ENCODE results near the gene ADH1B.

DNA sequence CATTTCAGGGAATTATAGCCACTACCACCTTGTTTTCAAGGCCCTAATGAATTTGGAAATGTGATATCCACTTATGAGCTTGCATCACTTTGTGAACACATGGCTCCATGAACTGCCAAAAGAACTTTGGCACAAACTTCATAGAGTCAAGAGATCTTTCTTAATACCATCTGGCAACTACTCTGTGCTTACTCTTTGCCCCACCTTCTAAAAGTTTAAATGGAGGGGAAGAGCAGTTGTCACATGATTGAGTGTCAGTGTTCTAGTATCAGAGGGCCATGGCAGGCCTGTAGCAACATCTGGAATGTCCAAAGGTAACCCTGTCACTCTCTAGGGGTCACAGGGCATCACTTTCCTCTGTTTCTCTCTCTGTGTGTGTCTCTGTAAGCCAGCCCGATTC, 2.6 kb upstream of the ADH1B start:
- TF ChIP-seq, protein P1, sequence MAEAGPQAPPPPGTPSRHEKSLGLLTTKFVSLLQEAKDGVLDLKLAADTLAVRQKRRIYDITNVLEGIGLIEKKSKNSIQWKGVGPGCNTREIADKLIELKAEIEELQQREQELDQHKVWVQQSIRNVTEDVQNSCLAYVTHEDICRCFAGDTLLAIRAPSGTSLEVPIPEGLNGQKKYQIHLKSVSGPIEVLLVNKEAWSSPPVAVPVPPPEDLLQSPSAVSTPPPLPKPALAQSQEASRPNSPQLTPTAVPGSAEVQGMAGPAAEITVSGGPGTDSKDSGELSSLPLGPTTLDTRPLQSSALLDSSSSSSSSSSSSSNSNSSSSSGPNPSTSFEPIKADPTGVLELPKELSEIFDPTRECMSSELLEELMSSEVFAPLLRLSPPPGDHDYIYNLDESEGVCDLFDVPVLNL (CRISPR knock-in tag; IDR thresholded peaks at IDR 0.05; ENCODE audit: borderline replicate concordance, low read depth): no peak
- no peak for TF ChIP-seq ZNF317 (CRISPR knock-in tag; IDR thresholded peaks at IDR 0.05; ENCODE audit: borderline replicate concordance, low read depth)
- TF ChIP-seq, protein P2, sequence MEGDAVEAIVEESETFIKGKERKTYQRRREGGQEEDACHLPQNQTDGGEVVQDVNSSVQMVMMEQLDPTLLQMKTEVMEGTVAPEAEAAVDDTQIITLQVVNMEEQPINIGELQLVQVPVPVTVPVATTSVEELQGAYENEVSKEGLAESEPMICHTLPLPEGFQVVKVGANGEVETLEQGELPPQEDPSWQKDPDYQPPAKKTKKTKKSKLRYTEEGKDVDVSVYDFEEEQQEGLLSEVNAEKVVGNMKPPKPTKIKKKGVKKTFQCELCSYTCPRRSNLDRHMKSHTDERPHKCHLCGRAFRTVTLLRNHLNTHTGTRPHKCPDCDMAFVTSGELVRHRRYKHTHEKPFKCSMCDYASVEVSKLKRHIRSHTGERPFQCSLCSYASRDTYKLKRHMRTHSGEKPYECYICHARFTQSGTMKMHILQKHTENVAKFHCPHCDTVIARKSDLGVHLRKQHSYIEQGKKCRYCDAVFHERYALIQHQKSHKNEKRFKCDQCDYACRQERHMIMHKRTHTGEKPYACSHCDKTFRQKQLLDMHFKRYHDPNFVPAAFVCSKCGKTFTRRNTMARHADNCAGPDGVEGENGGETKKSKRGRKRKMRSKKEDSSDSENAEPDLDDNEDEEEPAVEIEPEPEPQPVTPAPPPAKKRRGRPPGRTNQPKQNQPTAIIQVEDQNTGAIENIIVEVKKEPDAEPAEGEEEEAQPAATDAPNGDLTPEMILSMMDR (IDR thresholded peaks at IDR 0.05): no peak
- TF ChIP-seq, protein P3, sequence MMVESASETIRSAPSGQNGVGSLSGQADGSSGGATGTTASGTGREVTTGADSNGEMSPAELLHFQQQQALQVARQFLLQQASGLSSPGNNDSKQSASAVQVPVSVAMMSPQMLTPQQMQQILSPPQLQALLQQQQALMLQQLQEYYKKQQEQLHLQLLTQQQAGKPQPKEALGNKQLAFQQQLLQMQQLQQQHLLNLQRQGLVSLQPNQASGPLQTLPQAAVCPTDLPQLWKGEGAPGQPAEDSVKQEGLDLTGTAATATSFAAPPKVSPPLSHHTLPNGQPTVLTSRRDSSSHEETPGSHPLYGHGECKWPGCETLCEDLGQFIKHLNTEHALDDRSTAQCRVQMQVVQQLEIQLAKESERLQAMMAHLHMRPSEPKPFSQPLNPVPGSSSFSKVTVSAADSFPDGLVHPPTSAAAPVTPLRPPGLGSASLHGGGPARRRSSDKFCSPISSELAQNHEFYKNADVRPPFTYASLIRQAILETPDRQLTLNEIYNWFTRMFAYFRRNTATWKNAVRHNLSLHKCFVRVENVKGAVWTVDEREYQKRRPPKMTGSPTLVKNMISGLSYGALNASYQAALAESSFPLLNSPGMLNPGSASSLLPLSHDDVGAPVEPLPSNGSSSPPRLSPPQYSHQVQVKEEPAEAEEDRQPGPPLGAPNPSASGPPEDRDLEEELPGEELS (CRISPR knock-in tag; IDR thresholded peaks at IDR 0.05): no peak
- TF ChIP-seq CREB1 (CRISPR knock-in tag; IDR thresholded peaks at IDR 0.05): no peak
- TF ChIP-seq, protein P4, sequence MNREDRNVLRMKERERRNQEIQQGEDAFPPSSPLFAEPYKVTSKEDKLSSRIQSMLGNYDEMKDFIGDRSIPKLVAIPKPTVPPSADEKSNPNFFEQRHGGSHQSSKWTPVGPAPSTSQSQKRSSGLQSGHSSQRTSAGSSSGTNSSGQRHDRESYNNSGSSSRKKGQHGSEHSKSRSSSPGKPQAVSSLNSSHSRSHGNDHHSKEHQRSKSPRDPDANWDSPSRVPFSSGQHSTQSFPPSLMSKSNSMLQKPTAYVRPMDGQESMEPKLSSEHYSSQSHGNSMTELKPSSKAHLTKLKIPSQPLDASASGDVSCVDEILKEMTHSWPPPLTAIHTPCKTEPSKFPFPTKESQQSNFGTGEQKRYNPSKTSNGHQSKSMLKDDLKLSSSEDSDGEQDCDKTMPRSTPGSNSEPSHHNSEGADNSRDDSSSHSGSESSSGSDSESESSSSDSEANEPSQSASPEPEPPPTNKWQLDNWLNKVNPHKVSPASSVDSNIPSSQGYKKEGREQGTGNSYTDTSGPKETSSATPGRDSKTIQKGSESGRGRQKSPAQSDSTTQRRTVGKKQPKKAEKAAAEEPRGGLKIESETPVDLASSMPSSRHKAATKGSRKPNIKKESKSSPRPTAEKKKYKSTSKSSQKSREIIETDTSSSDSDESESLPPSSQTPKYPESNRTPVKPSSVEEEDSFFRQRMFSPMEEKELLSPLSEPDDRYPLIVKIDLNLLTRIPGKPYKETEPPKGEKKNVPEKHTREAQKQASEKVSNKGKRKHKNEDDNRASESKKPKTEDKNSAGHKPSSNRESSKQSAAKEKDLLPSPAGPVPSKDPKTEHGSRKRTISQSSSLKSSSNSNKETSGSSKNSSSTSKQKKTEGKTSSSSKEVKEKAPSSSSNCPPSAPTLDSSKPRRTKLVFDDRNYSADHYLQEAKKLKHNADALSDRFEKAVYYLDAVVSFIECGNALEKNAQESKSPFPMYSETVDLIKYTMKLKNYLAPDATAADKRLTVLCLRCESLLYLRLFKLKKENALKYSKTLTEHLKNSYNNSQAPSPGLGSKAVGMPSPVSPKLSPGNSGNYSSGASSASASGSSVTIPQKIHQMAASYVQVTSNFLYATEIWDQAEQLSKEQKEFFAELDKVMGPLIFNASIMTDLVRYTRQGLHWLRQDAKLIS (CRISPR knock-in tag; IDR thresholded peaks at IDR 0.05; ENCODE audit: borderline replicate concordance): no peak
- TF ChIP-seq ATF1 (CRISPR knock-in tag; IDR thresholded peaks at IDR 0.05): no peak
- TF ChIP-seq, protein P5, sequence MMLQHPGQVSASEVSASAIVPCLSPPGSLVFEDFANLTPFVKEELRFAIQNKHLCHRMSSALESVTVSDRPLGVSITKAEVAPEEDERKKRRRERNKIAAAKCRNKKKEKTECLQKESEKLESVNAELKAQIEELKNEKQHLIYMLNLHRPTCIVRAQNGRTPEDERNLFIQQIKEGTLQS (CRISPR knock-in tag; conservative IDR thresholded peaks at IDR 0.05): no peak
- TF ChIP-seq ZNF263 (CRISPR knock-in tag; IDR thresholded peaks at IDR 0.05; ENCODE audit: low read depth): no peak
- TF ChIP-seq, protein P6, sequence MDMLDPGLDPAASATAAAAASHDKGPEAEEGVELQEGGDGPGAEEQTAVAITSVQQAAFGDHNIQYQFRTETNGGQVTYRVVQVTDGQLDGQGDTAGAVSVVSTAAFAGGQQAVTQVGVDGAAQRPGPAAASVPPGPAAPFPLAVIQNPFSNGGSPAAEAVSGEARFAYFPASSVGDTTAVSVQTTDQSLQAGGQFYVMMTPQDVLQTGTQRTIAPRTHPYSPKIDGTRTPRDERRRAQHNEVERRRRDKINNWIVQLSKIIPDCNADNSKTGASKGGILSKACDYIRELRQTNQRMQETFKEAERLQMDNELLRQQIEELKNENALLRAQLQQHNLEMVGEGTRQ (CRISPR knock-in tag; IDR thresholded peaks at IDR 0.05): no peak
- TF ChIP-seq FOXK1 (CRISPR knock-in tag; IDR thresholded peaks at IDR 0.05): no peak

All from WTC11 (cell line).